Activated CD4-positive, alpha-beta T cell treated with anti-CD3 and anti-CD28 coated beads for 36 hours (primary cell): Measurements from ENCODE around the gene CLEC10A. TPM values are rescaled to one million over a fixed set of nuclear protein-coding genes. Genes with fewer than 3 reads are reported as not detected.
A peak's percentile ranks its signal among the peaks of the same experiment; 100 is the strongest.

Experiments used
- ATAC-seq: fragments of 200-7000 bp; cut with Tn5 transposase; one replicate; pipeline ENCODE4 v1.10.0; 2021; ENCODE audit warnings: mild to moderate bottlenecking, moderate library complexity
- CTCF ChIA-PET: fragments of 350-600 bp; sonication (Branson Sonifier 250); formaldehyde crosslinking; loops from one replicate; lab custom pipeline; 2021; ENCODE audit warnings: antibody characterized with exemption; lab: Charles Lee
- POLR2A ChIA-PET: fragments of 350-600 bp; sonication (Branson Sonifier 250); formaldehyde crosslinking; loops from one replicate; lab custom pipeline; 2021; ENCODE audit warnings: antibody characterized with exemption, inconsistent platforms; lab: Charles Lee
- DNase-seq: peaks from one replicate; pipeline ENCODE4 v3.0.0-alpha.2; 2020
- H3K27ac Mint-ChIP-seq: one replicate; pipeline ENCODE4 v1.8.0; 2021; ENCODE audit warnings: mixed read lengths
- H3K27me3 Mint-ChIP-seq: one replicate; pipeline ENCODE4 v1.8.0; 2021; ENCODE audit warnings: mixed read lengths
- H3K36me3 Mint-ChIP-seq: one replicate; pipeline ENCODE4 v1.8.0; 2021; ENCODE audit warnings: low read depth, mixed read lengths
- H3K4me1 Mint-ChIP-seq: one replicate; pipeline ENCODE4 v1.8.0; 2021; ENCODE audit warnings: mixed read lengths
- H3K4me3 Mint-ChIP-seq: one replicate; pipeline ENCODE4 v1.8.0; 2021; ENCODE audit warnings: mild to moderate bottlenecking, moderate library complexity, mixed read lengths
- H3K9me3 Mint-ChIP-seq: one replicate; pipeline ENCODE4 v1.8.0; 2021; ENCODE audit warnings: low read depth, mixed read lengths
- intact Hi-C, 2 experiments: fragments of 100-400 bp; cut with DNase I in 1 of 2; cut with micrococcal nuclease in 1 of 2; formaldehyde crosslinking; loops; one replicate each; pipeline versions ENCODE4 v1.14.2 to v1.15.1; 2022 to 2024; cut with DNase I, micrococcal nuclease
- total RNA-seq, 2 experiments: library from RNA; stranded (reverse); gene quantifications; one replicate each; pipeline ENCODE4 v1.2.3, GENCODE V29; 2021

The CLEC10A gene
- total RNA-seq, 2 experiments from 2014 or later, result not detected

DNA sequence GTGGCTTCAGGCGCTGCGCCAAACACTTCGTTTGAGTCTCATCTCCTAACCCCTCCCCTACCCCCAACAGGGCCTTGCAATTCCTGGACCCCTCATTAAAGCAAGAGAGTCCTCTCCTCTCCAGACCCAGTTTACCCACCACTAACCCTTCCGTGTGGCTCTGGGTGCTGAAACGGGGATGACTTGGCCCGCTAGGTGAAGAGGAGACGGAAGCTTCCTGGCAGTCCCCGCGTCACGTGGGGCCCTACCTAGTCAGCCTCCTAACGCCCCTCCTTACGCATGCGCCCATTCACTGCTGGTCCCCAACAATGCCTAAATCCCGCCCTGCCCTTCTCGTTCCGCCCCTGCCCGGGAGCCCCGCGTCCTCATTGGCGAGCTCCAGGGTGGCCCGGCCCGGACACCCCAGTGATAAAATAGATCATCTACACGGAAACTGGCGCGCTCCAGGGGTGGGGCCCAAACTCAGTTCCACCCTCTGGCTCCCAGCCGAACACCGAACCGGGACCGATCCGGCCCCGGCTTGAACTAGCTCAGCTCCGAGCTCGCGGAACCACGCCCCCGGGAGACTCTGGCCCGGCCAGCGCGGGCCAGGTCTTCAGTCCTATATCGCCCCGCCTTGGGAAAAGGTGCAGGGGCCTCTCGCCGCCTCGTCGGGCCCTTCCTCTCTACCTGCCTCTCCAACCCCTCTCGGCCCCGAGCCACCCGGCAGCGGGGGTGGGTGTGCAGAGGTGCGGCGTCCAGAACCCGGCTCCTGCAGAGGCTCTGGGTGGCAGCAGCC lies 44.3 kb downstream of the CLEC10A start, which contains the start of gene SLC16A13:
TSS of gene SLC16A13 (plus strand) at position 425 of the 778 bp plus-strand sequence. CDS start 368 bp downstream, outside the sequence.
- POLR2A ChIA-PET, result interaction anchor here (0.5 to 1.6 kb wide), 14 partner anchors 10 to 1601 kb away, joined by 3 to 8 read pairs (median 4); partner anchors contain the start of genes DERL2, PHF23 and TP53
- Mint-ChIP-seq H3K27ac (peak within 1 kb of the TSS; percentile 96), H3K9me3 (no peaks in the 10 kb centered on the region), H3K36me3 (peaks cover 2% of the 10 kb centered on the region), H3K4me3 (peak within 1 kb of the TSS; percentile 86), H3K27me3 (no peaks in the 10 kb centered on the region), H3K4me1 (peaks cover 45% of the 10 kb centered on the region)
- CTCF ChIA-PET, result interaction anchor here (0.6 to 2.3 kb wide), 11 partner anchors 10 to 652 kb away, joined by 3 to 28 read pairs (median 4); partner anchors contain the start of gene TP53
- DNase-seq (peak; percentile 99), ATAC-seq (peak; percentile 95)
- intact Hi-C loops, result loop anchor here (1.0 to 5.0 kb wide), 7 partner anchors 12 to 652 kb away; partner anchors contain the start of genes BCL6B (in 1 of the 2), C17orf100 (in 1 of the 2), MED31 (in 1 of the 2) and TMEM256 (in 1 of the 2)

- Mint-ChIP-seq H3K27me3 (no peaks in the 10 kb centered on the region), H3K9me3 (no peaks in the 10 kb centered on the region), H3K27ac (peak overlapping the region; percentile 96), H3K36me3 (peaks cover 5% of the 10 kb centered on the region), H3K4me3 (peak overlapping the region; percentile 86), H3K4me1 (peaks cover 52% of the 10 kb centered on the region)
- ATAC-seq (peak; percentile 49), DNase-seq (peak; percentile 63)
- POLR2A ChIA-PET, result interaction anchor here (0.6 to 1.6 kb wide), 9 partner anchors 11 to 1549 kb away, joined by 3 to 5 read pairs (median 4); partner anchors contain the start of genes DERL2 and TP53
- CTCF ChIA-PET, result interaction anchor here (0.6 to 2.3 kb wide), 10 partner anchors 9 to 652 kb away, joined by 3 to 28 read pairs (median 4); partner anchors contain the start of gene TP53
- intact Hi-C loops, result loop anchor here (1.0 to 5.0 kb wide), 7 partner anchors 12 to 652 kb away; partner anchors contain the start of genes BCL6B (in 1 of the 2), C17orf100 (in 1 of the 2), MED31 (in 1 of the 2) and TMEM256 (in 1 of the 2)
Observed at GRCh38 chr17:7034955-7035590, 45.0 kb downstream of the CLEC10A start.

DNA sequence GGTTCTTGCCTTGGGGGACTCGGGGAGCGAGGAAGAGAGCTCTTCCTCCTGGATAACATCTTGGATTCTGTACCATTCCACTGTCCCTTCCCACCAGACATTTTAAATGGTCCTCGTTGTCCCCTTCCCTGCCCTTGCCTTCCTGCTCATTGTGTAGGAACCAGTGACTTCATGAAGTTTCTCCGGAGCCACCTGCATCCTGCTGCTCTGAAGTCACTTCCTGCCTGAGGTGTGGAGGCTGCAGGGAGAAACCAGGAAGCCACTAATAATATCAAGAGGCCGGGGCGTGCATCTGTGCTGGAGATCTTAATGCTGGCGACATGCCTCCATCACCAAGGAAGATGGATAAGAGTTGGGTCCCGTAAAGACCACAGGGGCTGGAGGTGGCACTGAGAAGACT lies 50.4 kb downstream of the CLEC10A start:
- peaks cover 44% of the 10 kb centered on the region for H3K4me1 Mint-ChIP-seq
- H3K27ac Mint-ChIP-seq, result peak overlapping the region; percentile 96
- ChIA-PET POLR2A (no interaction called here), CTCF (no interaction called here)
- peak; percentile 90 for ATAC-seq
- intact Hi-C loops, result no loop called here
- peak; percentile 79 for DNase-seq
- peaks cover 4% of the 10 kb centered on the region for H3K9me3 Mint-ChIP-seq
- H3K36me3 Mint-ChIP-seq, result peaks cover 9% of the 10 kb centered on the region
- H3K4me3 Mint-ChIP-seq, result peak overlapping the region; percentile 70
- no peaks in the 10 kb centered on the region for H3K27me3 Mint-ChIP-seq

- Mint-ChIP-seq H3K9me3 (peaks cover 4% of the 10 kb centered on the region), H3K4me1 (peaks cover 42% of the 10 kb centered on the region), H3K4me3 (no peak overlapping the region), H3K27ac (peak overlapping the region; percentile 96), H3K36me3 (peaks cover 9% of the 10 kb centered on the region), H3K27me3 (no peaks in the 10 kb centered on the region)
- ATAC-seq (no peak), DNase-seq (no peak)
- CTCF ChIA-PET, result interaction anchor here (0.9 kb wide), 1 partner anchor 14 kb away, joined by 3 read pairs; no protein-coding TSS in a partner anchor
- intact Hi-C loops, result no loop called here
- POLR2A ChIA-PET, result no interaction called here
Observed at GRCh38 chr17:7029096-7029495, 51.0 kb downstream of the CLEC10A start.

DNA sequence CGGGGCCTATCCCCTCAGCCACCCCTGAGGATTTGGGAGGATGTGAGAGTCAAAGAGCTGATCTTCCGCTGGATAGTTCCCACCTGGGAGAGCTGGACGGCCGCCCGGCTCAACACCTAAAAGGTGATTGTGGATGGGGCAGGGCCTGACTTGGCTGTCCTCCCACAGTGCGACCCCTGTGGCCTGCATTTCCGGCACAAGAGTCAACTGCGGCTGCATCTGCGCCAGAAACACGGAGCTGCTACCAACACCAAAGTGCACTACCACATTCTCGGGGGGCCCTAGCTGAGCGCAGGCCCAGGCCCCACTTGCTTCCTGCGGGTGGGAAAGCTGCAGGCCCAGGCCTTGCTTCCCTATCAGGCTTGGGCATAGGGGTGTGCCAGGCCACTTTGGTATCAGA lies 52.7 kb downstream of the CLEC10A start:
- Mint-ChIP-seq H3K27ac (no peak overlapping the region), H3K9me3 (peaks cover 4% of the 10 kb centered on the region), H3K27me3 (peaks cover 11% of the 10 kb centered on the region), H3K4me1 (peaks cover 44% of the 10 kb centered on the region), H3K4me3 (no peak overlapping the region), H3K36me3 (peaks cover 9% of the 10 kb centered on the region)
- ATAC-seq, result no peak
- no peak for DNase-seq
- ChIA-PET POLR2A (no interaction called here), CTCF (interaction anchor here (1.0 to 1.9 kb wide), 3 partner anchors 8 to 288 kb away, joined by 3 to 5 read pairs (median 4); partner anchors contain the start of genes GPS2 and SLC16A13)
- intact Hi-C loops, result no loop called here

DNA sequence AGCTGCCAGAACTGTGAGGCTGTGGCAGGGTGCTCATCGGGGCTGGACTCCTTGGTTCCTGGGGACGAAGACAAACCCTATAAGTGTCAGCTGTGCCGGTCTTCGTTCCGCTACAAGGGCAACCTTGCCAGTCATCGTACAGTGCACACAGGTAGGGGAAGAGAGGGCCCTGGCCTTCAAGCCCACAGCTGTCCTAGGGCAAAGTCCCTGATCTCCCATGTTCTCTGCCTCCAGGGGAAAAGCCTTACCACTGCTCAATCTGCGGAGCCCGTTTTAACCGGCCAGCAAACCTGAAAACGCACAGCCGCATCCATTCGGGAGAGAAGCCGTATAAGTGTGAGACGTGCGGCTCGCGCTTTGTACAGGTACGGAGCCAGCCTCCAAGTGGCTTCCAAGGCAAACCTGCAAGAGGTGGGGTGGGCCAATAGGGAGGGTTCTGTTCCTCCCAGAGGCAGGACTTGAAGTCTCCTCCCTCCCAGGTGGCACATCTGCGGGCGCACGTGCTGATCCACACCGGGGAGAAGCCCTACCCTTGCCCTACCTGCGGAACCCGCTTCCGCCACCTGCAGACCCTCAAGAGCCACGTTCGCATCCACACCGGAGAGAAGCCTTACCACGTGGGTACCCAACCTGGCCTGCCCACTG lies 53.5 kb downstream of the CLEC10A start:
- no peak for DNase-seq
- intact Hi-C loops, result no loop called here
- Mint-ChIP-seq H3K36me3 (peaks cover 9% of the 10 kb centered on the region), H3K27ac (no peak overlapping the region), H3K4me3 (no peak overlapping the region), H3K9me3 (peaks cover 4% of the 10 kb centered on the region), H3K27me3 (peaks cover 11% of the 10 kb centered on the region), H3K4me1 (peaks cover 47% of the 10 kb centered on the region)
- no peak for ATAC-seq
- ChIA-PET CTCF (interaction anchor here (1.9 kb wide), 1 partner anchor 9 kb away, joined by 5 read pairs; the partner anchor contains the start of gene SLC16A13), POLR2A (no interaction called here)

DNA sequence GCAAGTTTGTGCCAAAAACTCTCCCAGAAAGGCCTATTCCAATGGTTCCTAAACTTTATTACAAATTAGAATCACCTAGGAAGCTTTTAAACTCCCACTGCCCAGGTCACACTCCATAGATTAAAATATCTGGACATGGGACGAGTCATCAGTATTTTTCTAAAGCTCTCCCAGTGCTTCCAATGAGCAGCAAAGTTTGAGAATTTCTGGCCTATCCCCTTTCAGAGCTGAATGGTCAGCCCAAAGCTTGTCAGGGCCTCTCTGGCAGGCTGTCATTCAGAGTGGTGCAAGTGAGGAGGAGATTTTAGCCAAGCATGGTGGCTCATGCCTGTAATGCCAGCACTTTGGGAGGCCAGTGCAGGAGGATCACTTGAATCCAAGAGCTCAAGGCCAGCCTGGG lies 54.8 kb downstream of the CLEC10A start:
- peaks cover 47% of the 10 kb centered on the region for H3K4me1 Mint-ChIP-seq
- ATAC-seq, result no peak
- ChIA-PET CTCF (interaction anchor here (1.3 to 1.9 kb wide), 3 partner anchors 10 to 21 kb away, joined by 5 read pairs; partner anchors contain the start of gene SLC16A13), POLR2A (interaction anchor here (0.6 to 1.0 kb wide), 3 partner anchors 11 to 461 kb away, joined by 3 read pairs; partner anchors contain the start of gene SLC16A13)
- intact Hi-C loops, result no loop called here
- no peak overlapping the region for H3K27ac Mint-ChIP-seq
- no peak overlapping the region for H3K4me3 Mint-ChIP-seq
- H3K27me3 Mint-ChIP-seq, result peaks cover 12% of the 10 kb centered on the region
- peaks cover 7% of the 10 kb centered on the region for H3K36me3 Mint-ChIP-seq
- H3K9me3 Mint-ChIP-seq, result peaks cover 4% of the 10 kb centered on the region
- DNase-seq, result no peak

Other genes starting within 250 kb of the CLEC10A start
- gene TEKT1, start 248.5 kb downstream of the CLEC10A start, total RNA-seq, result not detected
- not detected for gene ALOX12, start 84.2 kb downstream of the CLEC10A start, total RNA-seq
- 100 to 1,000 TPM; 112 to 145 TPM for gene RNASEK, start 67.6 kb downstream of the CLEC10A start, total RNA-seq
- under 1 TPM; 0.27 to 0.46 TPM for gene BCL6B, start 57.2 kb downstream of the CLEC10A start, total RNA-seq
- 1 to 10 TPM; 8.3 to 9.6 TPM for gene SLC16A13, start 44.2 kb downstream of the CLEC10A start, total RNA-seq
- gene SLC16A11, start 36.2 kb downstream of the CLEC10A start, total RNA-seq, result 1 to 10 TPM; 1.2 to 1.5 TPM
- not detected for gene ASGR2, start 34.6 kb upstream of the CLEC10A start, total RNA-seq
- gene ASGR1, start 99.1 kb upstream of the CLEC10A start, total RNA-seq, result 1 to 10 TPM; 1.1 to 2.2 TPM
- 10 to 100 TPM; 11.7 to 15.4 TPM for gene DLG4, start 139.6 kb upstream of the CLEC10A start, total RNA-seq
- 100 to 1,000 TPM; 263 to 345 TPM for gene ACADVL, start 139.7 kb upstream of the CLEC10A start, total RNA-seq
- gene DVL2, start 154.3 kb upstream of the CLEC10A start, total RNA-seq, result 10 to 100 TPM; 49.1 to 53.3 TPM
- gene PHF23, start 159.2 kb upstream of the CLEC10A start, total RNA-seq, result 10 to 100 TPM; 23.6 to 35.2 TPM
- 100 to 1,000 TPM; 123 to 162 TPM for gene GABARAP, start 162.2 kb upstream of the CLEC10A start, total RNA-seq
- 100 to 1,000 TPM; 158 to 203 TPM for gene CTDNEP1, start 171.5 kb upstream of the CLEC10A start, total RNA-seq
- 10 to 100 TPM; 58.1 to 62.3 TPM for gene ELP5, start 172.0 kb upstream of the CLEC10A start, total RNA-seq
- under 1 TPM; 0.53 to 0.72 TPM for gene CLDN7, start 182.2 kb upstream of the CLEC10A start, total RNA-seq
- gene SLC2A4, start 201.5 kb upstream of the CLEC10A start, total RNA-seq, result under 1 TPM; 0.16 to 0.25 TPM
- under 1 TPM; 0.34 to 0.67 TPM for gene YBX2, start 214.4 kb upstream of the CLEC10A start, total RNA-seq
- 100 to 1,000 TPM; 780 to 934 TPM for gene EIF5A, start 227.4 kb upstream of the CLEC10A start, total RNA-seq
- 10 to 100 TPM; 31.3 to 56.1 TPM for gene GPS2, start 235.1 kb upstream of the CLEC10A start, total RNA-seq
- gene NEURL4, start 249.1 kb upstream of the CLEC10A start, total RNA-seq, result 10 to 100 TPM; 22.5 to 29.1 TPM